Mammary epithelial cell (primary cell): ENCODE measurements around the gene CDC42EP5.

Experiments
- EZH2 ChIP-seq: IDR thresholded peaks from 2 replicates; pipeline ENCODE4 v1.6.1; 2012; ENCODE audit warnings: low read length, inconsistent platforms, borderline replicate concordance
- TF ChIP-seq, protein P1 (sequence below), 2 donors: IDR thresholded peaks in 1 of 2; conservative IDR thresholded peaks in 1 of 2; 2 replicates each; pipeline ENCODE4 v1.5.1; 2011 to 2012; ENCODE audit warnings: inconsistent platforms in 2 of 2, low read length in 2 of 2, mild to moderate bottlenecking in 2 of 2, control low read depth in 1 of 2, low read depth in 1 of 2; ENCODE audit not compliant: insufficient read depth in 1 of 2; ENCODE audit errors: extremely low read depth in 1 of 2

- TF ChIP-seq, protein P1, sequence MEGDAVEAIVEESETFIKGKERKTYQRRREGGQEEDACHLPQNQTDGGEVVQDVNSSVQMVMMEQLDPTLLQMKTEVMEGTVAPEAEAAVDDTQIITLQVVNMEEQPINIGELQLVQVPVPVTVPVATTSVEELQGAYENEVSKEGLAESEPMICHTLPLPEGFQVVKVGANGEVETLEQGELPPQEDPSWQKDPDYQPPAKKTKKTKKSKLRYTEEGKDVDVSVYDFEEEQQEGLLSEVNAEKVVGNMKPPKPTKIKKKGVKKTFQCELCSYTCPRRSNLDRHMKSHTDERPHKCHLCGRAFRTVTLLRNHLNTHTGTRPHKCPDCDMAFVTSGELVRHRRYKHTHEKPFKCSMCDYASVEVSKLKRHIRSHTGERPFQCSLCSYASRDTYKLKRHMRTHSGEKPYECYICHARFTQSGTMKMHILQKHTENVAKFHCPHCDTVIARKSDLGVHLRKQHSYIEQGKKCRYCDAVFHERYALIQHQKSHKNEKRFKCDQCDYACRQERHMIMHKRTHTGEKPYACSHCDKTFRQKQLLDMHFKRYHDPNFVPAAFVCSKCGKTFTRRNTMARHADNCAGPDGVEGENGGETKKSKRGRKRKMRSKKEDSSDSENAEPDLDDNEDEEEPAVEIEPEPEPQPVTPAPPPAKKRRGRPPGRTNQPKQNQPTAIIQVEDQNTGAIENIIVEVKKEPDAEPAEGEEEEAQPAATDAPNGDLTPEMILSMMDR (conservative IDR thresholded peaks at IDR 0.05 in 1 of 2, IDR thresholded peaks at IDR 0.05 in 1 of 2; ENCODE audit: extremely low read depth in 1 of 2, insufficient read depth in 1 of 2, low read depth in 1 of 2, low read length in 2 of 2): no peak
- TF ChIP-seq EZH2: no peak
Observed at GRCh38 chr19:54424201-54424600, 48.9 kb downstream of the CDC42EP5 start.
